Neuronal stem cell (in vitro differentiated cells): ENCODE data around the gene DUOXA1.
"Not testable (repeated sequence)": the region's sequence is repeated elsewhere in the genome, so short reads cannot be mapped to it uniquely, and the experiment has no call there.

Experiments
- DNase-seq: peaks from one replicate; pipeline ENCODE4 v3.0.0-alpha.2; 2013; ENCODE audit warnings: low spot score
- H2AFZ ChIP-seq: one replicate; pipeline ENCODE4 v1.6.1; 2013; ENCODE audit warnings: mild to moderate bottlenecking, low read length, inconsistent platforms
- H2AK5ac ChIP-seq: 2 replicates; pipeline ENCODE4 v1.6.1; 2013; ENCODE audit warnings: low read depth, mild to moderate bottlenecking, inconsistent platforms, low read length, moderate library complexity, mixed read lengths
- H2BK120ac ChIP-seq: 2 replicates; pipeline ENCODE4 v1.6.1; 2013; ENCODE audit warnings: low read depth, mild to moderate bottlenecking, inconsistent platforms, low read length, moderate library complexity, mixed read lengths
- H2BK12ac ChIP-seq: one replicate; pipeline ENCODE4 v1.6.1; 2013; ENCODE audit warnings: low read length, inconsistent platforms
- H2BK15ac ChIP-seq: 2 replicates; pipeline ENCODE4 v1.6.1; 2013; ENCODE audit warnings: mild to moderate bottlenecking, low read length, inconsistent platforms, mixed read lengths
- H2BK5ac ChIP-seq: one replicate; pipeline ENCODE4 v1.6.1; 2013; ENCODE audit warnings: inconsistent platforms, mild to moderate bottlenecking, low read length, moderate library complexity
- H3K14ac ChIP-seq: one replicate; pipeline ENCODE4 v1.6.1; 2013; ENCODE audit warnings: low read length, inconsistent platforms
- H3K18ac ChIP-seq: 2 replicates; pipeline ENCODE4 v1.6.1; 2013; ENCODE audit warnings: low read length, inconsistent platforms
- H3K23ac ChIP-seq: 2 replicates; pipeline ENCODE4 v1.6.1; 2013; ENCODE audit warnings: low read depth, mild to moderate bottlenecking, mixed read lengths, low read length, inconsistent platforms; ENCODE audit not compliant: poor library complexity
- H3K27ac ChIP-seq: replicated peaks from 3 replicates; pipeline ENCODE4 v1.5.1; 2013; ENCODE audit warnings: low read length, inconsistent platforms
- H3K27me3 ChIP-seq, 3 experiments: 2 replicates each; pipeline ENCODE4 v1.6.1; 2013; ENCODE audit warnings: low read length in 3 of 3, mild to moderate bottlenecking in 2 of 3, inconsistent platforms in 1 of 3, low read depth in 1 of 3, mixed read lengths in 1 of 3, moderate library complexity in 1 of 3; ENCODE audit not compliant: control insufficient read depth in 3 of 3, insufficient read depth in 3 of 3
- H3K36me3 ChIP-seq, 2 donors: replicated peaks in 1 of 2; 2 replicates each; pipeline ENCODE4 v1.6.1; 2013; ENCODE audit warnings: low read length in 2 of 2; ENCODE audit not compliant: control insufficient read depth in 2 of 2, insufficient read depth in 2 of 2
- H3K4ac ChIP-seq: 2 replicates; pipeline ENCODE4 v1.6.1; 2013; ENCODE audit warnings: inconsistent platforms, mild to moderate bottlenecking, low read length, moderate library complexity
- H3K4me1 ChIP-seq, 2 donors: 1 replicate in 1 of 2; 2 replicates in 1 of 2; pipeline ENCODE4 v1.6.1; 2013; ENCODE audit warnings: low read length in 2 of 2, low read depth in 1 of 2; ENCODE audit not compliant: control insufficient read depth in 2 of 2, insufficient read depth in 1 of 2
- H3K4me2 ChIP-seq: one replicate; pipeline ENCODE4 v1.6.1; 2013; ENCODE audit warnings: mild to moderate bottlenecking, low read length, inconsistent platforms; ENCODE audit not compliant: insufficient read depth, poor library complexity, severe bottlenecking
- H3K4me3 ChIP-seq, 2 donors: 2 replicates each; pipeline ENCODE4 v1.5.1; 2013; ENCODE audit warnings: low read length in 2 of 2, mild to moderate bottlenecking in 2 of 2, inconsistent platforms in 1 of 2, moderate library complexity in 1 of 2
- H3K79me1 ChIP-seq: one replicate; pipeline ENCODE4 v1.6.1; 2013; ENCODE audit warnings: low read depth, mild to moderate bottlenecking, inconsistent platforms, low read length, moderate library complexity
- H3K9ac ChIP-seq: one replicate; pipeline ENCODE4 v1.6.1; 2013; ENCODE audit warnings: mild to moderate bottlenecking, low read depth, low read length, inconsistent platforms; ENCODE audit not compliant: poor library complexity
- H3K9me3 ChIP-seq, 2 donors: replicated peaks in 1 of 2; 2 replicates each; pipeline versions ENCODE3 to v1.6.1; 2013; ENCODE audit warnings: low read length in 2 of 2, mild to moderate bottlenecking in 2 of 2, inconsistent platforms in 1 of 2, low read depth in 1 of 2, mixed read lengths in 1 of 2, moderate library complexity in 1 of 2; ENCODE audit not compliant: control insufficient read depth in 2 of 2, insufficient read depth in 1 of 2
- H4K8ac ChIP-seq: one replicate; pipeline ENCODE4 v1.6.1; 2013; ENCODE audit warnings: low read depth, mild to moderate bottlenecking, inconsistent platforms, low read length, moderate library complexity
- H4K91ac ChIP-seq: one replicate; pipeline ENCODE4 v1.6.1; 2013; ENCODE audit warnings: low read length, low read depth, mild to moderate bottlenecking, inconsistent platforms; ENCODE audit not compliant: poor library complexity
- WGBS, 2 donors: extraction: QIAGEN DNeasy Blood & Tissue Kit; methylation state at CpG; one replicate each; pipeline ENCODE4 v1.1.7; 2013; ENCODE audit warnings: missing lambda C conversion rate in 2 of 2, mixed read lengths in 1 of 2; ENCODE audit not compliant: insufficient read length in 2 of 2, insufficient replicate concordance in 1 of 2; ENCODE audit errors: extremely low coverage in 2 of 2; 5-methylcytosine and 5-hydroxymethylcytosine counted together

DUOXA1 gene

DNA sequence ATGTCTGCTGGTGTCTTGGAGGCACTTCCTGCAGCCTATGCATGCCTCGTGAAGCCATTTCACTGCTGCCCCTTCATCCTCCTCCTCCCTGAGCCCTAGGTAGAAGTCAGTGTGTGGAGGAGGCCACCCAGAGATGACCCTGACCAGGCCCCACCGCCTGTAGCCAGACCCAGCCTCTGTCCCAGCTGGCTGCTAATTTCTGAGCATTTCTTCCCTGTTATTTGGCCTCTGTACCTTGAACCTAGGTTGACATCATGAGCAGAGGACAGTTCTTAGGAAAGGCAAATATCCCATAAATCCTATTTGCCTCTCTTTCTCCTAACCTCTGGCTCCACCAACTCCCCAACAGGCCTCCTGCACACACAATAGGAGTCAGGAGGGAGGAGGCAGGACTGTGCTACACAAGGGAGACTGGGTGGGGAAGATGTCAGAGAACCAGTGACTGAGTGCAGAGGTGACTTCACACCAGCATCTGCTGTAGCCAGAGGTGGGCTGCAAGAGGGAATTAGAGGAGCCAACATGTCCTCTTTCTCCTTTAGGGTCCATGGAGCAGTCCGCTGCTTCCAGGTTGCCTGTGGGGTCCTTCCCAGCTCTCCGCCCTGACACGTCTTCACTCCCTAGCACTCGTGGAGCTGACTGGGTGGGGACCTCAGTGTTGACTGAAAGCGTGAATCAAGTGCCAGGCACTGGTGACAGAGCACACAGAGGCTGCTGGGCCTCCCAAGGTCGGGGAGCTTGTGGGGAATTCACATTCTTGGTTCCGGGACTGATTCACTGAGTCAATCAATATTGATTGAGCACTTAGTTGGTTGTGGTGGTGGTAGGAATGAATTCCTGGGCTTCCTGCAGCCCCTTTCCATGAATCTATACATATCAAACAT lies 54.0 kb downstream of the DUOXA1 start:
- not testable (repeated sequence) for H3K79me1 ChIP-seq, H4K8ac ChIP-seq, H3K4me2 ChIP-seq, H2AFZ ChIP-seq, H3K23ac ChIP-seq, H3K4me3 ChIP-seq, H3K9me3 ChIP-seq, H3K9ac ChIP-seq, H2BK120ac ChIP-seq, H3K27me3 ChIP-seq, DNase-seq, H3K36me3 ChIP-seq, H3K18ac ChIP-seq, H2AK5ac ChIP-seq, H3K14ac ChIP-seq, H3K4me1 ChIP-seq, H3K27ac ChIP-seq, H2BK12ac ChIP-seq, H2BK5ac ChIP-seq, H2BK15ac ChIP-seq, H4K91ac ChIP-seq, H3K4ac ChIP-seq
- no CpG with 5 or more reads among the region's 9 CpGs for WGBS, 2 donors

DNA sequence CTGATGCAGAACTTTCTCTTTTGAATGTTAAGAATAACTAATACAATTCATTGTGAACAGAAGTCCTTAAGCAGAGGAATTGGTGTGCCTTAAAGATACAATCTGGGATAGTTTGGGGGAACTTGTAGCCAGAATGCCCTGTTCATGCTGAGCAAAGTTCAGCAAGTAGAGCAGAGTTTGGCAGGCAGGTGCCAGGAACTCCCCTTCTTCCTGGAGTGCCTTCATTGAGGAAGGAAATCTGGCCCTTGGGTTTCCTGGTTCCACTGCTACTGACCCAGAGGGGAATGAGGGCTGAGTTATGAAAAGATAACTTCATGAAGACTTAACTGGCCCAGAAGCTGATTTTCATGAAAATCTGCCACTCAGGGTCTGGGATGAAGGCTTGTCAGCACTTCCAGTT lies 56.1 kb downstream of the DUOXA1 start:
- not testable (repeated sequence) for H3K27ac ChIP-seq, H2BK12ac ChIP-seq, H3K4me2 ChIP-seq, H3K18ac ChIP-seq, H3K4me1 ChIP-seq, H3K27me3 ChIP-seq, DNase-seq, H4K8ac ChIP-seq, H2BK120ac ChIP-seq, H3K4me3 ChIP-seq, H3K79me1 ChIP-seq, H4K91ac ChIP-seq, H3K14ac ChIP-seq, H2BK15ac ChIP-seq, H2AFZ ChIP-seq, H3K9me3 ChIP-seq, H2BK5ac ChIP-seq, H3K23ac ChIP-seq, H3K4ac ChIP-seq, H2AK5ac ChIP-seq, H3K9ac ChIP-seq
- peaks cover 1 to 19% of the 10 kb centered on the region in 2 donors for H3K36me3 ChIP-seq

DNA sequence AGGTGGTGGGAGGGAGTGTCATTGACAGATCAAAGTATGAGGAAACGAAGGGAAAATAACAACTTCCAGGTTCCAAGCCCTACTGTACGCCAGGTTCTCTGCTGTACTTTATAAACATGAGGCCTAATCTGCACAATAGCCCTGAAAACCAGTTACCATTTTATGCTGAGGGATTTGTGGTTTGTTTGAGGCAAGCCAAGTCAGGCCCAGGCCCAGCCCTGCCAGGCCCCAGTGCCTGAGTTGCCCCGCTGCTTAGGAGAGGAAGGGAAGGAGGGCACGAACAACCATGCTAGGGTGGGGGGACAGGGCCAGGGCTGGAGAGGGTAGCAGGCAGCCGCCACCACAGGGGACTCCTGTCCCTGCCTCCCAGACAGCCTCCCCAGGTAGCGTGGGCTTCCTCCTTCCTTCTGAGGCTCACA lies 59.7 kb downstream of the DUOXA1 start:
- not testable (repeated sequence) for H3K18ac ChIP-seq, H3K14ac ChIP-seq, H2BK5ac ChIP-seq, H2BK12ac ChIP-seq, H3K4ac ChIP-seq, H3K9ac ChIP-seq, H3K9me3 ChIP-seq, H4K91ac ChIP-seq, H3K4me2 ChIP-seq, DNase-seq, H3K27ac ChIP-seq, H4K8ac ChIP-seq, H3K4me1 ChIP-seq, H2BK15ac ChIP-seq, H2BK120ac ChIP-seq, H3K4me3 ChIP-seq, H2AK5ac ChIP-seq, H3K27me3 ChIP-seq, H3K79me1 ChIP-seq, H2AFZ ChIP-seq, H3K23ac ChIP-seq
- no CpG with 5 or more reads among the region's 6 CpGs for WGBS, 2 donors
- peaks cover 1 to 29% of the 10 kb centered on the region in 2 donors for H3K36me3 ChIP-seq
